NK-92 (cell line): ENCODE results near the gene GRIA3.

Experiments used
- DNase-seq: peaks from one replicate; lab custom pipeline; 2025; ENCODE audit not compliant: unreplicated experiment; lab: John Stamatoyannopoulos, UW

Gene GRIA3

GRCh38 chrX:123190096-123190495 lies 6.0 kb downstream of the GRIA3 start:
- no peak for DNase-seq

GRCh38 chrX:123193101-123193500 lies 9.0 kb downstream of the GRIA3 start:
- no peak for DNase-seq

- DNase-seq = no peak
Observed at GRCh38 chrX:123199338-123199737, 15.3 kb downstream of the GRIA3 start.

- DNase-seq = no peak
Observed at GRCh38 chrX:123201720-123202119, 17.6 kb downstream of the GRIA3 start.

GRCh38 chrX:123202523-123202922 lies 18.4 kb downstream of the GRIA3 start:
- DNase-seq = no peak

DNA sequence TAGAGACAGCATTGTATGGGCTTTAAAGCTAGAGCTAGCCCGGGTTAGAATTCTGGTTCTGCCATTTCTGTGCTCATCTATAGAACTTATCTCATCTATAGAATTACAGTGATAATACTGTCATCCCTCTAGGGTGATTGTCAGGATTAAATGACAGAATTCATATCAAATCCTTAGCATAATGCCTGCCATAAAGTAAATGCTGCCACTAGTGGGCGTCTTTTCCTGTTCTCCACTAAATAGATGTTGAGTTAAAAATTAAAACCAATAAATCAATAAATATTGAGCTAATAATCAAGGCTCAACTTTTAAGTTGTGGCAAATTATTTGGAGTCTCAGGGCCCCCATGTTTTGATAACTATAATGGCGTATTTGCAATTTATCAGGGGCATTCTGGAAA lies 19.7 kb downstream of the GRIA3 start:
- DNase-seq = no peak

DNA sequence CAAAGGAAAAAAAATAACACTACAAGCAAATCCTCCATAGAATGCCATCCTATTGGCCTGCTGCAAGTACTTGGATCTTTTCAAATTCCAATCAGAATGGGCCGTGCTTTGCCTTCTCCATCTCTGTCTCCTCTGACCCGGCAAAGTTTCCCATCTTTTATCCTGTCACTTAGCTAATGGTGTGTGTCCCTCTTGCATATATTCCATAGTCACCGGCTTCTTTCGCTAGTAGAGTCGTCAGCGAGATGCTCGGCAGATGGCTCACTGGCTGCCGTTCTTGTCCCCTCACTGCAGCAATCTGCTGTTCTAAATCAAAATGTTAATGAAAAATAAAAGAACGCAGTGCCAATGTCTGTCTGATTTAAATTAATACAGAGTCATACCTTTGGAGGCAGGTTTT lies 22.1 kb downstream of the GRIA3 start:
- DNase-seq = no peak

- no peak for DNase-seq
Observed at GRCh38 chrX:123210252-123210651, 26.2 kb downstream of the GRIA3 start.

- no peak for DNase-seq
Observed at GRCh38 chrX:123215397-123216089, 31.5 kb downstream of the GRIA3 start.

GRCh38 chrX:123217077-123217476 lies 33.0 kb downstream of the GRIA3 start:
- no peak for DNase-seq

GRCh38 chrX:123217728-123218127 lies 33.6 kb downstream of the GRIA3 start:
- no peak for DNase-seq

GRCh38 chrX:123219916-123220315 lies 35.8 kb downstream of the GRIA3 start:
- DNase-seq = no peak

GRCh38 chrX:123222920-123223319 lies 38.8 kb downstream of the GRIA3 start:
- no peak for DNase-seq

DNA sequence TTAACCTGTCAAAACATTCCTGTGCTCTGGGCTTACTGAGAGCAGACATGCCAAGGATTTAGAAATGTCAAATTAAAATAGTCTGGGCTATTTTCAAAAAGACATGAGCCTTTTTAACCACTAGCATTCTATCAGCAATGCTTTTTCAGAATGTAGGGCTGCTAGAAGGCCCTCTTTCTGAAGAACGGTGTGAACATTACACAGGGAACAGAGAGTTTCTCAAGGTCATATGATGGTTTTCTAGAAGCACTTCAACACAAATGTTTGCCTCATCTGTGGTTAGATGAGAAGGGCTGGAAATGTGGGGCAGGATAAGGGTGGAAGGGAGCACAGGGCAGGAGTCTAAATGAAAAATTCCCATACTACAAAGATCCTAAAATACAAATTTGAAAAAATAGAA lies 39.3 kb downstream of the GRIA3 start:
- DNase-seq = no peak

DNA sequence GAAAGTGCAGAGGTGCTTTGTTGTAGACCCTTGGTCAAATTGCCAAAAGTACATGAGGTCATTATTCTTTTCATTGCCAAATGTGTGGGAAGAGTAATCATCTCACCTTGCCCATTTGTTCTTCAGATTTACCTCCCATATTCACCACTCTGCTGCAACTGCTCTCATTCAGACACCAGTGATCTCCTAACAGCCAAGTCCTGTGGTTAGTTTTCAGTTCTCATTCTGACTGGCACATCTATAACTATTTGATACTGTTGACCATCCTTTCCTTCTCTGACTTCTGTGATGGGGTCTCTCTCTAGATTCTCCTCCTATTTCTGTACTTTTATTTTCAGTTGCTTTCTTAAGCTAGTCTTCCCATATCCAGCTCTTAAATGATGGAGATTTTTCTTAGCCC lies 39.8 kb downstream of the GRIA3 start:
- no peak for DNase-seq

GRCh38 chrX:123230798-123231197 lies 46.7 kb downstream of the GRIA3 start:
- DNase-seq = no peak

DNA sequence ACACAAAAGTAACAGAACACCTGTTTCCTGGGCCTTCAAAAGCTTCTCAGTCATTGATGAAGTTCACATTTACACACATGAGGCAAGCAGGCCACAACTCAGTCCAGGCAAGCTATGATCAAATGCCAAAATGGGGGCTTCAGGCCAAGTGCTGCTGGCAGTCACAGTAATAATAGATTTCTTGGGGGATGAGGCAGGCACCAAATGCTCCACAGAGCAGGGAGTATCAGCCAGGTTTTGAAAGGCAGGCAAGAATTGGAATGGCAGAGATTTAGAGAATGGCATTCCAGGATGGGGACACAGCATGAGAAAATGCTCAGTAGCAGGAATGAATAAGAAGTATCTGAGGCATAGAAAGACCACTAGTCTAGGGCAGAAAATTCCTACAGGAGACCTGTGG lies 52.8 kb downstream of the GRIA3 start:
- no peak for DNase-seq

- DNase-seq = no peak
Observed at GRCh38 chrX:123237271-123237670, 53.2 kb downstream of the GRIA3 start.

- DNase-seq = no peak
Observed at GRCh38 chrX:123254457-123254856, 70.4 kb downstream of the GRIA3 start.

GRCh38 chrX:123256378-123256777 lies 72.3 kb downstream of the GRIA3 start:
- no peak for DNase-seq

DNA sequence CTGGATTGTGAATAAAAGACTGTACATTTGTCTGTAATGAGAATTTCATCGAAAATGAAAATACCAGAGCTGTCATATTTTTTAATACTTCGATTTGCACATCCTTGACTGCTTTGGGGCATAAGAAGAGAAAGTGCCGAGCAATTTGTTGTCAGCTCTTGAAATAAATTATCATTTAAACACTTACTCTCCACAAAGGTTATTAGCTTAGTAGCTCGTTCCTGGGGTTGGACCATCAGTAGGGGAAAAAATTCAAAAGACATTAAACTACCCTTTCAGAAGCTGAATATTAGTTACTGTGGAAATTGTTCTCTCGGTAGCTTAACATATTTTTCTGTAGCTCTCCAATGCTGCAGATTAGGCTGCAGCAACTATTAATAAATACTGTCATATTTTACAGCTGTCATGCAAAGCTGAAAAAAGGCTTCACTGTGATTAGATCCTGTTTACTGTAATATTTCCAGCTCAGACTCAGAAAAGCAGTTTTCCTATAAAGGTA lies 76.9 kb downstream of the GRIA3 start:
- no peak for DNase-seq

DNA sequence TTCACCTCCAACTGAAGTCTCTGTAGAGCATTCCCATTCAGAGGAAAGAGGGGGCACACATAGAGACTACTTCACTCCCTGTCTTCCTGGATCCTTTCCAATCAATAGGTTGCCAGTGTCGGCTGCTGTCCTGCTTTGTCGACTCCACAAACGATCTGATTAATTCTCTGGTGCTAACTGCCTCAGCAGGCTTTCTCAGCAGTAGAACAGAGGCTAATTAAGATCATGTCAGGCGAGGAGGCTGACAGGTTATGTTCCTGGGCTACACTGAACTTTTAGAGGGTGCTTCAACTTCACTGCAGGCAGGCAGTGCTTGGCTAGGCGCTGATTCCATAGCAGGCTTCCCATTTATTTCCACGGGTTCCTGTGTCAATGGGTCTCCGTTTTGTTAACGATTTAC lies 79.2 kb downstream of the GRIA3 start:
- DNase-seq = no peak

DNA sequence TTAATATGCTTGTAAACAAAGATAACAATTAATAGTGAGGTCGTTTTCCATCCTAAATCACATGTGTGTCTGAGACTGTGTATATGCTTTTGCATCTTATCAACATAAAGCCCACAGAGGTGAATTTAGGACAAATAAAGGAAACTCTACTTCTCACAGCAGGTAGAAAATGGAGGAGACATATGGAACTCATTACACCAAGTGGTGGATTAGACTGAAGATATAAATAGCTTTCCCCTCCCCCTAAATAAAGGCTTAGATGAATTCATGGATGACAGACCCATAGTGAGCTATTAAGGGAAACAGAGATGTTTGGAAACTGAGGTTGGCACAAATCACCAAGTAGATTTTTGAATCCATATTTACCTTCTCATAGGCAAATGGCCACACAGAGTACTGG lies 79.7 kb downstream of the GRIA3 start:
- DNase-seq = no peak
